IMR-90 (cell line): ENCODE results near the gene ACOX2. TPM values are rescaled to one million over a fixed set of nuclear protein-coding genes. Genes with fewer than 3 reads are reported as not detected.

ENCODE experiments used
- ATAC-seq: fragments of 200-7000 bp; cut with Tn5 transposase; 2 replicates; pipeline ENCODE4 v1.9.1; 2020; ENCODE audit warnings: low read depth, mild to moderate bottlenecking, moderate library complexity
- BruUV-seq: library from RNA; stranded (reverse); fragments of 400-500 nt; replicated peaks from 2 replicates; lab custom pipeline; 2021; lab: Mats Ljungman, UMichigan
- CTCF ChIA-PET: fragments of 300-600 bp; formaldehyde crosslinking; extraction: SDS; loops from one replicate; lab custom pipeline; 2021; ENCODE audit warnings: antibody characterized with exemption; lab: Yijun Ruan, JAX
- POLR2A ChIA-PET: fragments of 300-600 bp; sonication (Branson Sonifier 250); formaldehyde crosslinking; loops from one replicate; lab custom pipeline; 2022; ENCODE audit warnings: antibody characterized with exemption; ENCODE audit not compliant: unreplicated experiment; lab: Charles Lee
- DNase-seq: peaks from one replicate; pipeline ENCODE4 v3.0.0; 2013
- H2AFZ ChIP-seq: replicated peaks from 2 replicates; pipeline ENCODE3; 2013; ENCODE audit warnings: low read length, mild to moderate bottlenecking; ENCODE audit not compliant: poor library complexity
- H2AK5ac ChIP-seq: 2 replicates; pipeline ENCODE4 v1.6.1; 2013; ENCODE audit warnings: low read depth, low read length, inconsistent platforms
- H2AK9ac ChIP-seq: replicated peaks from 2 replicates; pipeline ENCODE3; 2013; ENCODE audit warnings: mild to moderate bottlenecking, low read depth, low read length, moderate library complexity; ENCODE audit not compliant: poor library complexity
- H2BK120ac ChIP-seq: 2 replicates; pipeline ENCODE4 v1.6.1; 2013; ENCODE audit warnings: low read depth, low read length, inconsistent platforms
- H2BK15ac ChIP-seq: 3 replicates; pipeline ENCODE4 v1.6.1; 2013; ENCODE audit warnings: low read depth, low read length, inconsistent platforms
- H2BK20ac ChIP-seq: 2 replicates; pipeline ENCODE4 v1.6.1; 2013; ENCODE audit warnings: low read depth, mild to moderate bottlenecking, inconsistent platforms, low read length, moderate library complexity
- H2BK5ac ChIP-seq: 2 replicates; pipeline ENCODE4 v1.6.1; 2013; ENCODE audit warnings: mild to moderate bottlenecking, low read depth, low read length, inconsistent platforms; ENCODE audit not compliant: poor library complexity, severe bottlenecking
- H3K14ac ChIP-seq: replicated peaks from 2 replicates; pipeline ENCODE4 v1.6.1; 2013; ENCODE audit warnings: low read depth, low read length, inconsistent platforms
- H3K18ac ChIP-seq: 2 replicates; pipeline ENCODE4 v1.6.1; 2013; ENCODE audit warnings: low read depth, low read length, control low read depth
- H3K23ac ChIP-seq: 2 replicates; pipeline ENCODE4 v1.6.1; 2013; ENCODE audit warnings: low read depth, low read length, inconsistent platforms
- H3K27ac ChIP-seq: 2 replicates; pipeline ENCODE4 v1.5.1; 2013; ENCODE audit warnings: mild to moderate bottlenecking, control low read depth, low read length; ENCODE audit not compliant: insufficient read depth
- H3K27me3 ChIP-seq: 2 replicates; pipeline ENCODE4 v1.6.1; 2013; ENCODE audit warnings: low read length; ENCODE audit not compliant: control insufficient read depth, insufficient read depth
- H3K36me3 ChIP-seq: 2 replicates; pipeline ENCODE4 v1.6.1; 2013; ENCODE audit warnings: low read length, mixed read lengths; ENCODE audit not compliant: control insufficient read depth, insufficient read depth
- H3K4ac ChIP-seq: 2 replicates; pipeline ENCODE4 v1.6.1; 2013; ENCODE audit warnings: low read depth, low read length, inconsistent platforms
- H3K4me1 ChIP-seq: 2 replicates; pipeline ENCODE4 v1.6.1; 2013; ENCODE audit warnings: low read length, mixed read lengths; ENCODE audit not compliant: control insufficient read depth, insufficient read depth
- H3K4me2 ChIP-seq: 2 replicates; pipeline ENCODE4 v1.6.1; 2013; ENCODE audit warnings: low read depth, mild to moderate bottlenecking, control low read depth, low read length, moderate library complexity
- H3K4me3 ChIP-seq: 2 replicates; pipeline ENCODE4 v1.5.1; 2013; ENCODE audit warnings: low read depth, mild to moderate bottlenecking, control low read depth, low read length, moderate library complexity; ENCODE audit not compliant: insufficient read depth
- H3K56ac ChIP-seq: 2 replicates; pipeline ENCODE4 v1.6.1; 2013; ENCODE audit warnings: low read length, inconsistent platforms; ENCODE audit not compliant: insufficient read depth; ENCODE audit errors: extremely low read depth
- H3K79me1 ChIP-seq, 2 experiments: 2 replicates each; pipeline ENCODE4 v1.6.1; 2013; ENCODE audit warnings: low read length in 2 of 2, inconsistent platforms in 1 of 2, low read depth in 1 of 2
- H3K9ac ChIP-seq: 2 replicates; pipeline ENCODE4 v1.6.1; 2013; ENCODE audit warnings: low read depth, low read length, control low read depth
- H3K9me1 ChIP-seq: 2 replicates; pipeline ENCODE4 v1.6.1; 2013; ENCODE audit warnings: low read length, inconsistent platforms; ENCODE audit not compliant: insufficient read depth
- H3K9me3 ChIP-seq: 2 replicates; pipeline ENCODE4 v1.6.1; 2013; ENCODE audit warnings: low read length; ENCODE audit not compliant: control insufficient read depth, insufficient read depth
- H4K20me1 ChIP-seq: 2 replicates; pipeline ENCODE4 v1.6.1; 2013; ENCODE audit warnings: low read length, inconsistent platforms; ENCODE audit not compliant: insufficient read depth
- H4K5ac ChIP-seq: 2 replicates; pipeline ENCODE4 v1.6.1; 2013; ENCODE audit warnings: mild to moderate bottlenecking, low read depth, low read length, control low read depth
- H4K8ac ChIP-seq, 2 experiments: 2 replicates each; pipeline ENCODE4 v1.6.1; 2013; ENCODE audit warnings: low read depth in 2 of 2, low read length in 2 of 2, control low read depth in 1 of 2, inconsistent platforms in 1 of 2
- H4K91ac ChIP-seq: 2 replicates; pipeline ENCODE4 v1.6.1; 2013; ENCODE audit warnings: low read depth, low read length, inconsistent platforms; ENCODE audit not compliant: insufficient read depth
- CHD1 ChIP-seq: IDR thresholded peaks from 2 replicates; pipeline ENCODE4 v1.6.1; 2012; ENCODE audit warnings: low read depth, low read length, improper control_type of control experiment
- MAFK ChIP-seq: IDR thresholded peaks from 2 replicates; pipeline ENCODE4 v1.6.1; 2012; ENCODE audit warnings: low read depth, low read length, improper control_type of control experiment
- MXI1 ChIP-seq: IDR thresholded peaks from 2 replicates; pipeline ENCODE4 v1.6.1; 2012; ENCODE audit warnings: low read depth, mild to moderate bottlenecking, low read length, moderate library complexity, borderline replicate concordance
- RAD21 ChIP-seq: IDR thresholded peaks from 2 replicates; pipeline ENCODE4 v1.6.1; 2012; ENCODE audit warnings: low read length, improper control_type of control experiment
- RCOR1 ChIP-seq: IDR thresholded peaks from 2 replicates; pipeline ENCODE4 v1.6.1; 2012; ENCODE audit warnings: mild to moderate bottlenecking, low read length, improper control_type of control experiment; ENCODE audit not compliant: insufficient replicate concordance
- SMC3 ChIP-seq: fragments of 150-350 bp; IDR thresholded peaks from 2 replicates; pipeline ENCODE4 v1.6.1; 2016; ENCODE audit warnings: low read depth, mild to moderate bottlenecking, antibody characterized with exemption, low read length, moderate library complexity
- WGBS, 2 experiments: methylation state at CpG; one replicate each; pipeline versions ENCODE4 v1.1.5 to v1.1.7; 2013; ENCODE audit warnings: missing lambda C conversion rate in 2 of 2; ENCODE audit not compliant: insufficient read length in 1 of 2; ENCODE audit errors: extremely low coverage in 2 of 2; 5-methylcytosine and 5-hydroxymethylcytosine counted together
- dilution Hi-C: fragments of 300-500 bp; cut with HindIII; formaldehyde crosslinking; loops from one replicate; pipeline ENCODE4 v1.14.3; 2018; ENCODE audit warnings: low sequenced_read_pairs; ENCODE audit not compliant: unreplicated experiment
- in situ Hi-C: fragments of 300-500 bp; cut with MboI; formaldehyde crosslinking; loops from 3 replicates; pipeline ENCODE4 v1.14.3; 2019; ENCODE audit warnings: low sequenced_read_pairs, inconsistent platforms, mixed read lengths
- intact Hi-C: fragments of 100-400 bp; cut with micrococcal nuclease; formaldehyde crosslinking; loops from 2 replicates; pipeline ENCODE4 v1.10.0; 2022
- polyA plus RNA-seq, 3 experiments: library from polyadenylated mRNA; depleted of rRNA; stranded (reverse); fragments of >200 nt; gene quantifications; 2 replicates each; pipeline ENCODE4 v1.2.3, GENCODE V29; 2012; ENCODE audit warnings: low replicate concordance in 1 of 3
- total RNA-seq: library from RNA; depleted of rRNA; stranded (reverse); fragments of >200 nt; gene quantifications from 2 replicates; pipeline ENCODE4 v1.2.3, GENCODE V29; 2012
- TF ChIP-seq, protein P1 (sequence below): fragments of 150-350 bp; IDR thresholded peaks from 2 replicates; pipeline ENCODE4 v1.6.1; 2017; ENCODE audit warnings: mild to moderate bottlenecking, antibody characterized with exemption, low read length, low read depth

The ACOX2 gene
- total and polyA plus RNA-seq, 2 of the 4 experiments (the other 2 are of a cell fraction): 15.6 to 32.9 TPM

DNA sequence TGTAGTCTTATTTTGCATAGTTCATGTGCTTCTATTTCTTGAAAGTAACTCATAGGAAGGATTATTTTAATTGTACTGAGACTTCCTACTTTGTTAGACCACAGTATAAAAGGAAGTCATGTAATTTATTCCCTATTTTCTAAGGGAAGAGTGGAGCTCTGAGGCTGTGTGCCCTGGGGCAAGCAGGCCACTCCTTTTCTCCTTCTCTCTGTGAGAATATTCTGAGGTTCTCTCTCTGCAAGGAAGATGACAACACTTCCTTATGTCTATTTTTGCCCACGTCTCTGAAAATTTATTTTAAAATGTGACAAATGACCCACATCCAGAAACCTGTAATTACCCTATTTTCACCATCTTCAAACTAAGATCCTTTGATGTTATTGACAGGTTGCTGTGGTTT, 34.1 kb downstream of the ACOX2 start:
- ChIA-PET POLR2A (no interaction called here), CTCF (interaction anchor here (0.9 kb wide), 1 partner anchor 11 kb away, joined by 4 read pairs; no protein-coding TSS in a partner anchor)
- in situ Hi-C loops: no loop called here
- Histone ChIP-seq H4K8ac (no peak overlapping the region), H3K9ac (no peak overlapping the region), H3K18ac (no peak overlapping the region), H3K4me2 (no peak overlapping the region), H2BK15ac (no peak overlapping the region), H2AFZ (no peak overlapping the region), H4K20me1 (peaks cover 4% of the 10 kb centered on the region; the same call in 1 of the 2 replicates), H3K4me3 (no peak overlapping the region), H3K4ac (no peak overlapping the region), H4K5ac (no peak overlapping the region), H3K23ac (no peak overlapping the region), H4K91ac (no peak overlapping the region), H3K9me1 (peaks cover 5% of the 10 kb centered on the region), H3K36me3 (peaks cover 16% of the 10 kb centered on the region), H3K79me1 (peaks cover 10 to 34% of the 10 kb centered on the region in 2 experiments; a peak in 3 of 4 replicates), H3K56ac (no peak overlapping the region), H2BK120ac (no peak overlapping the region), H2AK9ac (no peak overlapping the region), H3K9me3 (no peaks in the 10 kb centered on the region), H2BK5ac (no peak overlapping the region), H3K14ac (no peak overlapping the region), H3K27me3 (no peaks in the 10 kb centered on the region), H2AK5ac (no peak overlapping the region), H3K4me1 (no peaks in the 10 kb centered on the region), H3K27ac (no peak overlapping the region), H2BK20ac (no peak overlapping the region)
- no CpG with 5 or more reads among the region's 1 CpG for WGBS, 2 experiments
- DNase-seq: no peak
- dilution Hi-C loops: no loop called here
- intact Hi-C loops: no loop called here
- TF ChIP-seq, protein P1, sequence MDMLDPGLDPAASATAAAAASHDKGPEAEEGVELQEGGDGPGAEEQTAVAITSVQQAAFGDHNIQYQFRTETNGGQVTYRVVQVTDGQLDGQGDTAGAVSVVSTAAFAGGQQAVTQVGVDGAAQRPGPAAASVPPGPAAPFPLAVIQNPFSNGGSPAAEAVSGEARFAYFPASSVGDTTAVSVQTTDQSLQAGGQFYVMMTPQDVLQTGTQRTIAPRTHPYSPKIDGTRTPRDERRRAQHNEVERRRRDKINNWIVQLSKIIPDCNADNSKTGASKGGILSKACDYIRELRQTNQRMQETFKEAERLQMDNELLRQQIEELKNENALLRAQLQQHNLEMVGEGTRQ: no peak
- TF ChIP-seq MAFK: no peak
- TF ChIP-seq RCOR1: no peak
- no peak for TF ChIP-seq CHD1
- TF ChIP-seq RAD21: no peak
- TF ChIP-seq SMC3: no peak
- no peak for TF ChIP-seq MXI1
- ATAC-seq: no peak
- no TSS peak for BruUV-seq
